Pulmonary artery endothelial cell (primary cell): Measurements from ENCODE around the gene TMIGD2. TPM values are rescaled to one million over a fixed set of nuclear protein-coding genes. Genes with fewer than 3 reads are reported as not detected.
"Not testable (repeated sequence)": the region's sequence is repeated elsewhere in the genome, so short reads cannot be mapped to it uniquely, and the experiment has no call there.

ENCODE experiments used
- DNase-seq: peaks from one replicate; pipeline ENCODE4 v3.0.0-alpha.2; 2011; ENCODE audit warnings: low read depth, low spot score
- total RNA-seq: library from RNA; depleted of rRNA; stranded (reverse); fragments of >200 nt; gene quantifications from 2 replicates; pipeline ENCODE4 v1.2.3, GENCODE V29; 2014

Gene TMIGD2, protein sequence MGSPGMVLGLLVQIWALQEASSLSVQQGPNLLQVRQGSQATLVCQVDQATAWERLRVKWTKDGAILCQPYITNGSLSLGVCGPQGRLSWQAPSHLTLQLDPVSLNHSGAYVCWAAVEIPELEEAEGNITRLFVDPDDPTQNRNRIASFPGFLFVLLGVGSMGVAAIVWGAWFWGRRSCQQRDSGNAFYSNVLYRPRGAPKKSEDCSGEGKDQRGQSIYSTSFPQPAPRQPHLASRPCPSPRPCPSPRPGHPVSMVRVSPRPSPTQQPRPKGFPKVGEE
- not detected in 2 replicates for total RNA-seq

DNA sequence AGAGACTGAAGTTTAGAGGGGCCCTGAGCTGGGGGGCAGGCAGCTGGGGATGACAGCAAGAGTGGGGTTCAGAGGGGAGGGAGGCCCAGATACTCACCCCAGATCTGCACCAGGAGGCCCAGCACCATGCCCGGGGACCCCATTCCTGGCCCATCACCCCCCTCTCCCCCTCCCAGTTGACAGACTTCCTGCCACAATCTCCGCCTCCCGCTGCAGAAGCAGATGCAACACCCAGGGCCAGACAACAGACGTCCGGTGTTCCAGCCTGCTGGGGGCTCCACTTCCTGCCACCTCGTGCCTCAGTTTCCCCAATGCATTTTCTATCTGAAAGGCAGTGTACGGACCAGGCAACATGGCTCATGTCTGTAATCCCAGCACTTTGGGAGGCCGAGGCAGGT, at the start of gene TMIGD2:
TSS of gene TMIGD2 (minus strand) at position 147 of the 398 bp plus-strand sequence. CDS start at position 143, 4 bp downstream.
- DNase-seq = no peak

DNA sequence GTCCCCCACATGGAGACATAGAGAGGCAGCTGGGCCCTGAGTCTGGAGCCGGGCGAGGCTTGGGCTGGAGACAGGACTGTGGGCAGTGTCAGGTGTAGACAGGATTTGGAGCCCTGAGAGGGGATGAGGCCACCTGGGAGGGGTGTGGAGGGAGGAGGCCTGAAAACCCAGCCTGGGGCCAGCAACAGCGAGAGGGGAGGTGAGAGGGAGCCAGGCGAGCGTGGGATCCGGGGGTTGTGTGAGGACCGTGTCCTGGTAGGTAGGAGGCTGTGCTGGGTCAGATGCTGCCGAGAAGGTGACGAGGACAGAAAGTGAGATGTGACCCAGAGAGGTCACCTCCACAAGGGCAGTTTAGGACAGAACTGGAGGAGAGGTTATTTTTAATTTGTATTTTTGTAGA, 48.5 kb upstream of the TMIGD2 start:
- DNase-seq = no peak

DNA sequence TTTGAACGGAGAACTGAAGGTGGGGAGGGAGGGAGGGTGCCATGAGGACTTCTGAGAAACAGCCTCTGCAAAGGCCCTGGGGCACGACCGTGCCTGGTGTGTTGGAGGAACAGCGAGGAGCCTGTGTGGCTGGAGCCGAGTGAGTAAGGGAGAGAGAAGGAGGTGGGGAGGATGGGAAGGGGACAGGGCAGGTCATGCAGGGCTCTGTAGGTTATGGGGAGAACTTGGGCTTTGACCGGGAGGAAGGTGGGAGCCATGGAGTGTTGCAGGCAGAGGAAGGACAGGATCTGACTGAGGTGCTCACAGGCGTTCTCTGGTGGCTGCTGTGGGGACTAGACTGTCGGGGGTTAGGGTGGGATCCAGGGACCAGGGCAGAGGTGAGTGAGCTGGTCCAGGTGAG, 47.9 kb upstream of the TMIGD2 start:
- no peak for DNase-seq

DNA sequence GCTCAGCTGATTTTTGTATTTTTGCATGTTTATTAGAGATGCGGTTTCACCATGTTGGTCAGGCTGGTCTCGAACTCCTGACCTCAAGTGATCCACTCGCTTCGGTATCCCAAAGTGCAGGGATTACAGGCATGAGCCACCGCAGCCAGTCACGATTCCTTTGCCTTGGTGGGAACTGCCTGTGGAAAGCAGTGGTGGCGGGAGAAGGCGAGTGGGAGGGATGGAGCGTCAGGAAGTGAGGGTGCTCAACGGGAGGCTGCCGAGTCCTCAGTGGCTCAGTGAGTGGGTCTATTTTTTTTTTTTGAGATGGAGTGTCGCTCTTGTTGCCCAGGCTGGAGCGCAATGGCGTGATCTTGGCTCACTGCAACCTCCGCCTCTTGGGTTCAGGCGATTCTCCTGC, 47.0 kb upstream of the TMIGD2 start:
- DNase-seq = not testable (repeated sequence)

DNA sequence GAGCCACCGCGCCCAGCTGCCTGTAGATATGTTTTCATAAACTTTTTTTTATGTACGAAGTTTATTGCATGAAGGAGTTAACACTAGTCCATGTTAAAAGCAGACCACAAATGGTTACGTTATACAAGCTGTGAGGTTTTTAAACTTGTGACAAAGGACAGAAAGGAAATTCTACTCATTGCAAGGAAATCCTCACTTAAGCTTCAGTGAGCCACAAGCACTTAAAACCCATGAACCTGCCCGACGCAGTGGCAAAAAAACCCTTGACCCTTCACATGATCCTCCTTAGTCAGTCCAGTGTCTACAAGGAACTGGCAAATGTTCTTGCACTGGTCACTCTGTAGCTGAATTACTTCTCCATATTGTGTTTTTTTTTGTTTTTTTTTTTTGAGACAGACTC, 45.3 kb upstream of the TMIGD2 start:
- DNase-seq = no peak

DNA sequence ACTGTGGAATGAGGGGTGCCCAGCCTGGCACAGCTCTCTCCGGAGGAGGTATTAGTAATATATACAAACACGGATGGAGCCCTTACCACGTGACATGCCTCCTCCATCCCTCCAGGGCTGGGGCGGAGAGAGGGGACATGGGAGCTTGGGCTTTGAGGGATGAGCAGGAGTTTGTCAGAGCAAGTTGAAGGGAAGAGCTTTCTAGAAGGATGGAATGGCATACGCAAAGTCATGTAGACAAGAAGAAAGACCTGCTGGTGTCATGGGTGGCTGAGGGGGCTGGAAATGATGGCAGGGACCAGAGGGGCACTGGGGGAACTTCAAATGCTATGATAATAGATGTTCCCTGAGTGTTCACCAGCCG, 43.8 kb upstream of the TMIGD2 start:
- no peak for DNase-seq

DNA sequence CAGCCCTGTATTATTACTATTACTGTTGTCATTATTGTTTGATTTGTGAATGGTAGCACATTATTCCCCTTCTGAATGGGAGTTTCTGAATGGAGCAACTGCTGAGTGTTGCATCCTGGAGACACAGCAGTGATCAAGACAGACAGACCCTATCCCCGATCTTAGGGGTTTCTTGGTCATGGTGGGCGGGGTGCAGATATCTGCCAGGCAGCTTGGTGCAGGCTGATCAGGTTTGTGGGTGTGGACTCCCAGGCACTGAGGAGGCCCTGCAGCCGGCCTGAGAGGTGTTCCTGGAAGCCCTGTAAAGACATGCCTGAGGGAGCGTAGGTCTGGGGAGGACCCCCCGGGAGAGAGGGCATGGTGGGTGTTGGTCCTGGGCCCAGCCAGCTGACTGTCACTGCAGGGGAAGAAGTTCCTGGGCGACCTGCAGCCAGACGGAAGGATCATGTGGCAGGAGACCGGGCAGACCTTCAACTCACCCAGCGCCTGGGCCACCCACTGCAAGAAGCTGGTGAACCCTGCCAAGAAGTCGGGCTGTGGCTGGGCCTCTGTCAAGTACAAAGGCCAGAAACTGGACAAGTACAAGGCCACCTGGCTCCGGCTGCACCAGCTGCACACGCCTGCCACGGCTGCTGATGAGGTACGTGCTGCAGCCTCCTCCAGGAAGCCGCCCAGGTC, 43.3 kb upstream of the TMIGD2 start:
- DNase-seq = no peak

DNA sequence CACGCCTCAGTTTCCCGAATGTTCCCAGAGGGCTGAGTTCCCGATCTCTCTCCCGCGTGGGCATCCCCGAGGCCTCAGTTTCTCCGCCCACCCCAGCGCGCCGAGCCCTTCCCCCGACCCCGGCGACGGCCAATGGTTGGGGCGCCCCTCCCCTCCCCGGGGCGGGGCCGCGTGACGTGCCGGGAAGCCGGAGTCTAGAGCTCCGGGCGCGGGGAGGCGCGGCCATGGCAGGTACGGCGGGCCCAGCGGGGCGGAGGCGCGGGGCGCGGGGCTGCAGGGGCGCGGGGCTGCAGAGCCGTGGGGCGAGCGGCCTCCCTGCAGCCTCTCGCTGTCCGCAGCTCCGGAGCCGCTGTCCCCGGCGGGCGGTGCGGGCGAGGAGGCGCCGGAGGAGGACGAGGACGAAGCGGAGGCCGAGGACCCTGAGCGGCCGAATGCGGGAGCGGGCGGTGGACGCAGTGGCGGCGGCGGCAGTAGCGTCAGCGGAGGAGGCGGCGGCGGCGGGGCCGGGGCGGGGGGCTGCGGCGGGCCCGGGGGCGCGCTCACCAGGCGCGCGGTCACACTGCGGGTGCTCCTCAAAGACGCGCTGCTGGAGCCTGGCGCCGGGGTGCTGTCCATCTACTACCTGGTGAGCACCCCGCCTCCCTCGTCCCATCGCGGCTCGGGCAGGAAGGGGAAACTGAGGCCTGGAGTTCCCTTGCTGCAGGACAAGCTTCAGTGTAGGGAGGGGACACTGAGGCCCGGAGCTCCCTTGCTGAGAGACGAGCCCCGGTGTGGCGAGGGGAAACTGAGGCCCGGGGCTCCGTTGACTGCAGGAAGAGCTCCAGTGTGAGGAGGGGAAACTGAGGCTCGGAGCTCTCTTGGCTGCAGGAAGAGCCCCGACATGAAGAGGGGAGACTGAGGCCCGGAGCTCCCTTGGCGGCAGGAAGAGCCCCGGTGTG, 41.5 kb upstream of the TMIGD2 start, which contains the start of gene MPND:
TSS of gene MPND (plus strand) at position 193 of the 938 bp plus-strand sequence. CDS start at position 225, 32 bp downstream.
- peak; percentile 30 for DNase-seq

DNA sequence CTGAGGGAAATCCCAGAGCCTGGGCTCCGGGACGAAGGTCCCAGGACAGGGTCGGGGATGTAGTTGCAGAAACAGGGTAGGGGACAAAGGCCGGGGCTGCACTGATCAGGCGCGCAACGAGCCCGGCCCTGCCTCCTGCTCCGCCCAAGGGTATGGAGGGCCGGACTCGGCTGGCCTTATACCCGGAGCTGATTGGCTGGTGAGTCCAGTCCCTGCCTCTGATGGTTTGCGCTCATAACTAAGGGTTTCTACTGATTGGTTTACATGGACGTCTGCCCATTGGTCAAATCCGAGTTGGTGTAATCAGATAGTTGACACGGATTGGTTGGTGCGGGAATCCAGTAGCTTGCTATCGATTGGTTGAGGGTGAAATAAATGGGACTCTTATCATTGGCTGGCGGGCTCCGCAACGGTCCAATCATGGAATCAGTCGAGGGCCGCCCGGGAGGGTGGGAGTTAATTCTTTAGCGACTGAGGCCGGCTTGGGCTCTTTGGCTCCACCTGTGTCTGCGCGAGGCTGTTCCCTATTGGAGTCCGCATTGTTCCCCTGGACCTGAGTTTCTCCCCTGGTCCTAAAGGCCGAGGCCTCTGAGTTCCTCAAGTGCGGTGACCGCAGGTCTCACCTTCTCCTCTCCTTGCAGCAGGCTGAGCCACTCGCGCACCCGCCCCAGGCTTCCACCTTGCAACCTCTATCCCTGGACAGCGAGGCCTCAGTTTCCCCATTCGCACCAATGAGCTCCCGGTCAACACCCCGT, 40.6 kb upstream of the TMIGD2 start:
- peak; percentile 100 for DNase-seq

DNA sequence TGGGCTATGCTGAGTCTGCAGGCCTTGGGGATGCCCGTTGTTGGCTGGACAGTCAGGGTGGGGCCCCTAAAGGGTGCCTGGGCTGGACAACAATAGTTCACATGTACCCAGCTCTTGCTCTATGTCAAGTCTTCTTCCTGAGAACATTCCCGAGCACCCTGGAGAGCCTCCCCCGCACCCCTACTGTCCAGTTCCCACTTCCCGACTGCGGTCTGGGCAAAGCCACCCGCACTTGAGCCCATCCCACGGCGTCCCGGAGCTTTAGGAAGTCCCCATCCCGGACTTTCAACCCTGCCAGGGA, 40.1 kb upstream of the TMIGD2 start:
- DNase-seq = no peak

DNA sequence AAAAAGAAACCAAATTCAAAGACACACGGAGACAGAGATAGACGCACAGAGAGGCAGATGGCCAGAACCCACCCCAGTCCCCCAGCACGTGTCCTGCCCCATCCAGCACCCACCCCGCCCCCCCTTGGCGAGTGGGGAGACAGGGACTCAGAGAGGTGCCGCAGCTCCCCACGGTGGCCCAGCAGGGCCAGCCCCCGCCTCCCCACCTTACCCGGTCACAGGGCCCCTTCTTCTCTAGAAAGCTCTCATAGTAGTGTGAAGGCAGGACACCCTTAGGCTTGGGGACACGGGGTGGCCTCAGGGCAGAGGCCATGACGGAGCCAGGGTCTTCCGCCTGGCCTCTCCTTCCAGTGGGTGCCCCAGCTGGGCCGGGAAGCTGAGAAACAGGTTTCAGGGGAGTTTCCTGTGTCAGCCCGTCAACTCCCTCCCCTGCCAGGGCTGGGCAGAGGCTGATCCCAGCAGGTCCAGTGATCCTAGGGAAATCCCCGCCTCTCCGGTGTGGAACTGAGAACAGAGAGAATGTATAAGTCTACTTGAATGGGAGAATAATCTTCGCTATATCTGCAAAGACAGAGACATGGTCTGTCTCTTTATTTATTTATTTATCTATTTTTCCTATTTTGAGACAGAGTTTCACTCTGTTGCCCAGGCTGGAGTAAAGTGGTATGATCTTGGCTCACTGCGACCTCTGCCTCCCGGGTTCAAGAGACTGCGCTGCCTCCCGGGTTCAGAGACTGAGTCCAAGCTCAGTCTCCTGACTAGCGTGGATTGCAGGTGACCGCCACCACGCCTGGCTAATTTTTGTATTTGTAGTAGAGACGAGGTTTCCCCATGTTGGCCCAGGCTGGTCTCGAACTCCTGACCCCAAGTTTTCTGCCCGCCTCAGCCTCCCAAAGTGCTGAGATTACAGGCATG, 36.5 kb upstream of the TMIGD2 start, which contains the start of gene STAP2:
TSS of gene STAP2 (minus strand) at position 387 of the 915 bp plus-strand sequence. CDS start at position 313, 74 bp downstream.
- no peak for DNase-seq

DNA sequence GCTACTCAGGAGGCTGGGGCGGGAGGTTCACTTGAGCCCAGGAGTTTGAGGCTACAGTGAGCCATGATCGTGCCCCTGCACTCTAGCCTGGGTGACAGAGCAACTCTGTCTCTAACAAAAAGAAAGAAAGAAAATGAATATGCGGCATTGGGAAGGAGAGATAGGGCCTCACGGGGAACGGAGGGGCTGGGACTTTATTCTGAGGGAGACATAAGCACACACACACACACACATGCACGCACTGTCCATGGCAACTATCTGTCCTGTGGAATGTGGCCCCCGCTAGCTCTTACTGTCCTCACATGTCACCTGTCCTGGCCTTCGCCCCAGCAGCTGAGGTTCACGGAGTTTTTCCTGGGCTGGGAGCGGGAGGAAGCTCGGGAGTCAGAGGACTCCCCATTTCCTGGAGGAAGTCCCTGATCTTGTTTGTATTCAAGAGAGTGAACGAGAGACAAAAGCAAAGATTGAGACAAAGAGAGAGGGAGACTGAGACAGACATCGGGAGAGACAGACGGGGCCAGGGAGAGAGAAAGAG, 35.8 kb upstream of the TMIGD2 start:
- no peak for DNase-seq

DNA sequence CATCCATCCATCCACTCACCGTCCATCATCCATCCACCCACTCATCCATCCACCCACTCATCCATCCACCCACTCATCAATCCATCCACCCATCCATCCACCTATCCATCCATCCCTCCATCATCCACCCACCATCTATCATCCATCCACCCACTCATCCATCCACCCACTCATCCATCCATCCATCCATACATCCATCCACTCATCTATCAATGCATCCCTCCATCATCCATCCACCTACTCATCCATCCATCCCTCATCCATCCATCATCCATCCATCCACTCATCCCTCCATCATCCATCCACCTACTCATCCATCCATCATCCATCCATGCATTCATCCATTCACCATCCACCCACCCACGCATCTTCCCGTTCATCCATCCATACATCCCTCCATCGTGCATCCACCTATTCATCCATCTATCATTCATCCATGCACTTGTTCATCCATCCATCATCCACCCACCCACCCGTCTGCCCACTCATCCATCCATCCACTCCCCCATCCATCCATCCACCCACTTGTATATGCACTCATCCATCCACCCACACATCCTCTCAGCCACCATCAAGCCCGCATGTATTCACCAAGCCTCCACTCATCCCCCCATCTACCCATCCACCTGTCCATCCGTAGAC, 32.9 kb upstream of the TMIGD2 start:
- no peak for DNase-seq

DNA sequence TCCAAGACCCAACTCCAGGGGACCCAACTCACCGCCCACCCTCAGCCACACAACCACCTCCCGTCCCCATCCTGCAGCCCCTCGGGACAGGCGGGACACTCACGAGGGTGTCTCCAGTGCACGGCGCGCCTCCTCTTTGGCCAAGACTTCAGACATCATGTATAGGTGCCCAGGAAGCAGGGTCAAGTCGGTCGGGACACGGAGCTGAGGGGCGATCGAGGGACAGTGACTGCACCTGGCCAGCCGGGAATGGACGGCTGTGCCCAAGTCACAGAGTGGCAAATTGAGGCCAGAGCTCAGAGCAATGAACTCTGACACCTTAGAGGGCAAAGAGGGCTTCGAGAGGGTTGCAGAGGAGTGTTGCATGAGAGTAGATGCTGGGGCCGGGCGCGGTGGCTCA, 27.7 kb upstream of the TMIGD2 start:
- DNase-seq = no peak

DNA sequence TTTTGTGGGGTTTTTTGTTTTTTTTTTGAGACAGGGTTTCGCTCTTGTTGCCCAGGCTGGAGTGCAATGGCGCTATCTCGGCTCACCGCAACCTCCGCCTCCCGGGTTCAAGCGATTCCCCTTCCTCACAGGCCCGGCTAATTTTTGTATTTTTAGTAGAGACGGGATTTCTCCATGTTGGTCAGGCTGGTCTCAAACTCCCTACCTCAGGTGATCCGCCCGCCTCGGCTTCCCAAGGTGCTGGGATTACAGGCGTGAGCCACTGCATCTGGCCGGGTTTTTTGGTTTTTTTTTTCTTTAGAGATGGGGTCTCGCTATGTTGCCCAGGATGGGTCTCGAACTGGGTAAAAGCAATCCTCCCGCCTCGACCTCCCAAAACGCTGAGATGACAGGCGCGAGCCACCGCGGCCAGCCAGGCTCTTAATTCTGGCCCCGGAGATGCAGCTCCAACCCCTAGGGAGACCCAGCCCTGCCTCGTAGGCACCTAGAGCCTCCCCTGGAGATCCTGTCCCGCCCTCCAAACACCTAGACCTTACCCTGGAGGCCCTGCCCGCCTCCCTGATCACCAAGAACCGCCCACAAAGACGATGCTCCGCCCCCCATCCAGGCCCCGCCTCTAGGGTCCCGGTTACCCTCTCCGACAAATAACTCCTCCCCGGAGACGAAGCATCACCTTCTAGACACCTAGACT, 26.9 kb upstream of the TMIGD2 start:
- DNase-seq = not testable (repeated sequence)

DNA sequence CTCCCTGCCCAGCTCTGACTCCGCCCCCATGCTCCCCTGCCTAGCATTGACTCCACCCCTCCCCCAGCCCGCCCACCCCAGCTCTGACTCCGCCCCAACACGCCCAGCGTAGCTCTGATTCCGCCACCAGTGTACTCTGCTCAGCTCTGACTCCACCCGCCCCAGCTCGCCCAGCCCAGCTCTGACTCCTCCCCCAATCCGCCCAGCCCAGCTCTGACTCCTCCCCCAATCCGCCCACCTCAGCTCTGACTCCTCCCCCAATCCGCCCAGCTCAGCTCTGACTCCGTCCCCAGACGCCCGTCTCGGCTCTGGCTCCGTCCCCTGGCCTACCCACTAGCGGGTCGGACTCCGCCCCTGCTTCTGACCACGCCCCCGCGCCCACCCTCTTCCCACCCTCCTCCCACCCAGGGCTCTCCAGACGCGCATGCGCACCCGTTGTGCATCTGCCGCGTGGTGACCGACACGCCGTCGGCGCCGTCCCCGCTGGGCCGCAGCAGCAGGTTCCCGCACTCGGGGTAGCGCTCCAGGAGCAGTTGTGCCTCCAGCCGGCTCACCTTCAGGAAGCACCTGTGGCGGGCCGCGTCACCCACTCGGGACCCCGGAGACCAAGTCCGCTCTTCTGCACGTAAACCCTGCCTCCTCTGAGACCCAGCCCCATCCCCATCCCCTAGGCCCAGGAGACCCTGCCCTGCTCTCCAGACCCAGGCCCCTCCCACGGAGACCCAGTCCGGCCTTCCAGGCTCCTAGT, 26.2 kb upstream of the TMIGD2 start:
- DNase-seq = peak; percentile 53

DNA sequence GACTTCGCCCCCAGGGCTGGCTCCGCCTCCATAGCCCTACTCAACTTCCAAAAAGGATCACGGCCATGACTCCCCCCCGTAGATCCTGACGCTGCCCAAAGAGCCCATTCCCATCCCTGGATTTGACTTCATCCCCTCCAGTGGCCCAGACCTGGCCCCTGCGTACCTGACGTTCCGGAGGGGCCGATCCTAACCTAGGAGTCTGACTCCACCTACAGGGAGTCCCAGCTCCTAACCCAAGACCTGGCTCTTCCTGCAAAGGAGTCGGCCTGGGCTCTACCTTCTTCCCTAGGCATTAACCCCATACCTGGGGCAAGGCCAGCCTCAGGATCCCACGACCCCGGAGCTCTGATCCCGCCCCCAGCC, 25.7 kb upstream of the TMIGD2 start:
- no peak for DNase-seq

DNA sequence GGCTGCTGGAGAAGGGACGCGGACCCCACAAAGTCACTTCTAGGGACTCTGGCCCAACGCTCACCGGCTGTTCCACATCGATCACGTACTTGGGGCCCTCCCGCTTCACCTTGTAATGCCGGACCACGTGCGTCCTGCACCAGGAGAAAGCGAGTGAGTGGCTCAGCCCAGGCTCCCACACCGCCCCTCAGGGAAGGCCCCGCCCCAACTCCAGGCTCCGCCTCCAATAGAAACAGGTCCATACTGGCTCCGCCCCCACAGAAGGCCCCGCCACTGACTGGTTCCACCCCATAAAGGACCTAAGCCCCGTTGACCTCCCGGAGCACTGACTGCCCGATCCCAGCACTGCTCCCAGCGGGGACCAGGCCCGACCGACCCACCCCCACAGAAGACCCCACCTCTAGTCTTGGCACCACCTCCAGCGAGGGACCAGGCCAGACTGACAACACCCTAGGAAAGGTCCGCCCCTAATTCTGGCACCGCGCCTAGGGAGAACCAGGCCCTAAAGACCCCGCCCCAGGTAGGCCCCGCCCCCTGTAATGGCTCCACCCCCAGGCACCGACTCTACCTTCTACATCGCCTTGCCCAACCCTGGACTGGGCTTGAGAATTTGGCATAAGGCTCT, 25.2 kb upstream of the TMIGD2 start:
- no peak for DNase-seq
